ENCODE data around the gene GPR37L1.

GRCh38 chr1:202129453-202130296 is 7.0 kb downstream of the GPR37L1 start:
- TF ChIP-seq CTCF (conservative IDR thresholded peaks at IDR 0.05; ENCODE audit: low read length) (no peak), EZH2phosphoT487 (IDR thresholded peaks at IDR 0.05; ENCODE audit: borderline replicate concordance, low read depth, low read length) (no peak)

All from OCI-LY7 (cell line).